Cerebellar cortex (tissue), 1 donor: Measurements from ENCODE around the gene HTATIP2.
"Not testable (repeated sequence)": the region's sequence is repeated elsewhere in the genome, so short reads cannot be mapped to it uniquely, and the experiment has no call there.

Source experiments
- DNase-seq: peaks from one replicate; pipeline ENCODE4 v3.0.0-alpha.2; 2015; ENCODE audit warnings: low spot score

The HTATIP2 gene

GRCh38 chr11:20363500-20364340, at the start of gene HTATIP2:
TSS of gene HTATIP2 (plus strand) at chr11:20363714. CDS start at chr11:20364238, 524 bp downstream.
- peak; percentile 37 for DNase-seq

GRCh38 chr11:20315800-20316199, 47.7 kb upstream of the HTATIP2 start:
- no peak for DNase-seq

GRCh38 chr11:20321177-20321576, 42.3 kb upstream of the HTATIP2 start:
- DNase-seq: no peak

GRCh38 chr11:20327377-20327935, 36.1 kb upstream of the HTATIP2 start:
- peak; percentile 50 for DNase-seq

- no peak for DNase-seq
These were observed 27.5 kb upstream of the HTATIP2 start for GRCh38 chr11:20336056-20336455.

GRCh38 chr11:20337526-20338154, 25.9 kb upstream of the HTATIP2 start:
- DNase-seq: peak; percentile 20

GRCh38 chr11:20342347-20343141, 21.0 kb upstream of the HTATIP2 start:
- DNase-seq: no peak

GRCh38 chr11:20351136-20351535, 12.4 kb upstream of the HTATIP2 start:
- DNase-seq: no peak

- no peak for DNase-seq
These were observed 11.7 kb upstream of the HTATIP2 start for GRCh38 chr11:20351751-20352262.

GRCh38 chr11:20353829-20354434, 9.6 kb upstream of the HTATIP2 start:
- peak; percentile 53 for DNase-seq

GRCh38 chr11:20355221-20356219, 8.0 kb upstream of the HTATIP2 start:
- DNase-seq: peak; percentile 29

GRCh38 chr11:20357150-20357549, 6.4 kb upstream of the HTATIP2 start:
- DNase-seq: no peak

- DNase-seq: no peak
These were observed 2.9 kb upstream of the HTATIP2 start for GRCh38 chr11:20360650-20361049.

- DNase-seq: no peak
These were observed 1.0 kb upstream of the HTATIP2 start for GRCh38 chr11:20362481-20362880.

- DNase-seq: no peak
These were observed 390 bp upstream of the HTATIP2 start for GRCh38 chr11:20363149-20363499.

- no peak for DNase-seq
These were observed 853 bp downstream of the HTATIP2 start for GRCh38 chr11:20364341-20364792.

GRCh38 chr11:20365465-20365864, 2.0 kb downstream of the HTATIP2 start:
- not testable (repeated sequence) for DNase-seq

- no peak for DNase-seq
These were observed 3.9 kb downstream of the HTATIP2 start for GRCh38 chr11:20367313-20367948.

- DNase-seq: no peak
These were observed 4.9 kb downstream of the HTATIP2 start for GRCh38 chr11:20368438-20368837.

- no peak for DNase-seq
These were observed 6.3 kb downstream of the HTATIP2 start for GRCh38 chr11:20369826-20370225.
